OCI-LY1 (cell line): ENCODE results near the gene MYO1E.

Experiments
- H2AFZ ChIP-seq: fragments of 200-600 bp; sonication (generic), shearing (Covaris generic); 2 replicates; pipeline ENCODE4 v1.6.0; 2014; ENCODE audit warnings: antibody characterized with exemption, mild to moderate bottlenecking, low read length
- H3F3A ChIP-seq: fragments of 200-600 bp; sonication (generic), shearing (Covaris generic); 2 replicates; pipeline ENCODE4 v1.6.0; 2014; ENCODE audit warnings: mild to moderate bottlenecking, antibody characterized with exemption, low read length, moderate library complexity; ENCODE audit not compliant: insufficient read depth
- H3K27ac ChIP-seq: fragments of 200-600 bp; sonication (generic); 2 replicates; pipeline ENCODE4 v1.5.1; 2014; ENCODE audit warnings: low read length, mixed run types, mild to moderate bottlenecking, low read depth; ENCODE audit not compliant: poor library complexity, severe bottlenecking
- H3K27me3 ChIP-seq: fragments of 200-600 bp; sonication (generic); 2 replicates; pipeline ENCODE4 v1.6.0; 2014; ENCODE audit warnings: antibody characterized with exemption, mild to moderate bottlenecking, low read length, moderate library complexity; ENCODE audit not compliant: insufficient read depth
- H3K36me3 ChIP-seq: fragments of 200-600 bp; sonication (generic); 2 replicates; pipeline ENCODE4 v1.6.1; 2014; ENCODE audit warnings: mild to moderate bottlenecking, antibody characterized with exemption, low read length, moderate library complexity, mixed read lengths; ENCODE audit not compliant: insufficient read depth
- H3K4me1 ChIP-seq: fragments of 200-600 bp; sonication (generic); 2 replicates; pipeline ENCODE4 v1.5.1; 2014; ENCODE audit warnings: mild to moderate bottlenecking, low read length, moderate library complexity; ENCODE audit not compliant: insufficient read depth, severe bottlenecking
- H3K4me2 ChIP-seq: fragments of 200-600 bp; sonication (generic), shearing (Covaris generic); 2 replicates; pipeline ENCODE4 v1.6.1; 2014; ENCODE audit warnings: low read length
- H3K4me3 ChIP-seq: fragments of 200-600 bp; sonication (generic); 2 replicates; pipeline ENCODE4 v1.5.1; 2014; ENCODE audit warnings: low read length, low read depth, mild to moderate bottlenecking, mixed read lengths; ENCODE audit not compliant: poor library complexity, severe bottlenecking
- H3K79me2 ChIP-seq: fragments of 200-600 bp; shearing (Covaris generic); 2 replicates; pipeline ENCODE4 v1.6.1; 2016; ENCODE audit warnings: mixed run types, low read length, mixed read lengths; ENCODE audit not compliant: insufficient read depth
- H3K9ac ChIP-seq: fragments of 200-600 bp; sonication (generic), shearing (Covaris generic); 2 replicates; pipeline ENCODE4 v1.6.1; 2014; ENCODE audit warnings: mild to moderate bottlenecking, low read length, mixed read lengths
- H3K9me2 ChIP-seq: fragments of 200-600 bp; sonication (generic), shearing (Covaris generic); 2 replicates; pipeline ENCODE4 v1.6.1; 2014; ENCODE audit warnings: low read depth, mild to moderate bottlenecking, low read length, mixed read lengths
- H3K9me3 ChIP-seq: fragments of 200-600 bp; shearing (Covaris generic); 2 replicates; pipeline ENCODE4 v1.6.1; 2014; ENCODE audit warnings: low read length, mixed read lengths
- H4K20me1 ChIP-seq: fragments of 200-600 bp; sonication (generic), shearing (Covaris generic); 2 replicates; pipeline ENCODE4 v1.6.0; 2016; ENCODE audit warnings: mild to moderate bottlenecking, low read length; ENCODE audit not compliant: insufficient read depth
- CTCF ChIP-seq: fragments of 200-600 bp; sonication (generic), shearing (Covaris generic); IDR thresholded peaks from 2 replicates; pipeline ENCODE4 v1.5.1; 2017; ENCODE audit warnings: mild to moderate bottlenecking, antibody characterized with exemption, low read length, moderate library complexity, mixed read lengths
- EZH2 ChIP-seq: fragments of 200-600 bp; sonication (generic), shearing (Covaris generic); IDR thresholded peaks from 2 replicates; pipeline ENCODE4 v1.8.0; 2017; ENCODE audit warnings: borderline replicate concordance, mixed run types, mild to moderate bottlenecking, antibody characterized with exemption, low read length, moderate library complexity, mixed read lengths

The MYO1E gene

GRCh38 chr15:59366333-59367021 lies 6.2 kb downstream of the MYO1E start:
- peak overlapping the region; percentile 51; the same call in 1 of the 2 replicates for H3K4me2 ChIP-seq

GRCh38 chr15:59364248-59364647 lies 8.4 kb downstream of the MYO1E start:
- no peak for TF ChIP-seq EZH2
- TF ChIP-seq CTCF, result no peak
- no peaks in the 10 kb centered on the region for H3K9me2 ChIP-seq
- H3F3A ChIP-seq, result no peaks in the 10 kb centered on the region
- no peak overlapping the region for H3K4me2 ChIP-seq
- peaks cover 19% of the 10 kb centered on the region for H3K36me3 ChIP-seq
- H3K9me3 ChIP-seq, result no peaks in the 10 kb centered on the region
- no peaks in the 10 kb centered on the region for H3K27me3 ChIP-seq
- no peak overlapping the region for H3K27ac ChIP-seq
- no peak overlapping the region for H2AFZ ChIP-seq
- peaks cover 28% of the 10 kb centered on the region for H3K4me1 ChIP-seq
- H3K9ac ChIP-seq, result no peak overlapping the region
- H4K20me1 ChIP-seq, result no peaks in the 10 kb centered on the region
- no peak overlapping the region for H3K4me3 ChIP-seq
- peaks cover 94% of the 10 kb centered on the region for H3K79me2 ChIP-seq

More at GRCh38 chr15:59366333-59367021, 6.2 kb downstream of the MYO1E start:
- Histone ChIP-seq H2AFZ (no peak overlapping the region), H3K27ac (no peak overlapping the region), H3K9me3 (no peaks in the 10 kb centered on the region), H3K9me2 (no peaks in the 10 kb centered on the region), H3K79me2 (peaks cover 94% of the 10 kb centered on the region), H3K36me3 (peaks cover 23% of the 10 kb centered on the region), H4K20me1 (no peaks in the 10 kb centered on the region), H3K9ac (no peak overlapping the region), H3K4me3 (no peak overlapping the region), H3K4me1 (peaks cover 48% of the 10 kb centered on the region), H3K27me3 (no peaks in the 10 kb centered on the region), H3F3A (0 out of 2 replicates have a peak, but pooled peaks cover 3% of the 10 kb centered on the region)
- no peak for TF ChIP-seq CTCF

GRCh38 chr15:59362331-59362730 lies 10.3 kb downstream of the MYO1E start:
- Histone ChIP-seq H4K20me1 (no peaks in the 10 kb centered on the region), H3K27ac (no peak overlapping the region), H3K9me2 (no peaks in the 10 kb centered on the region), H3K9ac (no peak overlapping the region), H3K36me3 (peaks cover 26% of the 10 kb centered on the region), H3K27me3 (no peaks in the 10 kb centered on the region), H2AFZ (no peak overlapping the region), H3K9me3 (no peaks in the 10 kb centered on the region), H3F3A (no peaks in the 10 kb centered on the region), H3K79me2 (peaks cover 86% of the 10 kb centered on the region), H3K4me2 (no peak overlapping the region), H3K4me3 (no peak overlapping the region), H3K4me1 (peaks cover 11% of the 10 kb centered on the region)
- TF ChIP-seq CTCF (no peak), EZH2 (no peak)
